ENCODE data around the gene PLEKHG1. TPM values are rescaled to one million over a fixed set of nuclear protein-coding genes. Genes with fewer than 3 reads are reported as not detected.

PLEKHG1 gene
- total RNA-seq, 1 donor from 2014 or later = 13.6 TPM

DNA sequence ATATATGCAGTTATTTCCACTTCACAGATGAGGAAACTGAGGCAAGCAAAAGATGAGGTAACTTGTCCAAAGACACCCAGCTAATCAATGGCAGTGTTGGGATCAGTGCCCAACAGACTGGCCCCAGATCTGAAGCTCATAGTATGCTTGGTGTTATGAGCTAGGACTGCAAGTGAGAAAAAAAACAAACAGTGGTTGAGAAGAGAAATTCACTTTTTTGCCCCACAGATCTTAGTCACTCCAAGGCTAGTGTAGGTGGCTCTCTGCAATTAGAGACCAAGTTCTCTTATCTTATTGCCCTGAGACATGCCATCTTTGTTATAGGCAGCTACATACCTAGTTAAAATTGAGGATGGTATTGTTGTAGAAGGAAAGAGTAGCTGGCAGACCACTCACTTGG, 16.3 kb downstream of the PLEKHG1 start:
- no peaks in the 10 kb centered on the region for H3K9me3 ChIP-seq (ENCODE audit: control insufficient read depth in 3 of 3, low read length in 3 of 3)
- no peak overlapping the region for H3K27ac ChIP-seq (ENCODE audit: low read depth, low read length)
- H3K4me1 ChIP-seq (ENCODE audit: control insufficient read depth in 3 of 3, insufficient read depth in 3 of 3, low read length in 3 of 3) = peaks cover 0 to 6% (median 0%) of the 10 kb centered on the region in 3 donors
- peaks cover 0 to 4% (median 0%) of the 10 kb centered on the region in 3 donors for H3K27me3 ChIP-seq (ENCODE audit: control insufficient read depth in 3 of 3, insufficient read depth in 3 of 3, low read length in 3 of 3)
- H3K36me3 ChIP-seq (ENCODE audit: control insufficient read depth in 3 of 3, insufficient read depth in 3 of 3, low read length in 3 of 3) = no peaks in the 10 kb centered on the region
- H3K4me3 ChIP-seq (ENCODE audit: low read length in 3 of 3) = no peak overlapping the region
- no peak overlapping the region for H3K9ac ChIP-seq (ENCODE audit: low read depth in 1 of 3, low read length in 3 of 3)

DNA sequence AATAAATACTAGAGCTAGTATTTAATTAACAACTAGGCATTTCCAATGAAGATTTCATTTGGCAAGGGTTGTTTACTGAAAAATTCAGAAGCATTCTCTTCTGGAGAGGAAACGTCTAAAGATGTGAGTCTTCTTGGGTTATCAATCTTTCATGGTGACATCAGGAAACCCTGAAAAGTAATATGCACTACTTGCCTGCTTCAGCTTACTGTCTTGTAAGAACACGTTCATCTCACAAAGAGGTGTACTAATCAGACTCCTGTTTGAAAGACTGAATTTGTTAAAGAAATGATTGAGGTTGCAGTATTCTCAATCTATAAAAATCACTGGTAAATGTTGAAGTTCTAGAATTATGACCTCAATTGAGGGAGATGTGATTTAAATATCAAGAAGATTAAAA, 16.9 kb downstream of the PLEKHG1 start:
- H3K4me1 ChIP-seq (ENCODE audit: control insufficient read depth in 3 of 3, insufficient read depth in 3 of 3, low read length in 3 of 3) = peaks cover 0 to 6% (median 0%) of the 10 kb centered on the region in 3 donors
- H3K36me3 ChIP-seq (ENCODE audit: control insufficient read depth in 3 of 3, insufficient read depth in 3 of 3, low read length in 3 of 3) = no peaks in the 10 kb centered on the region
- no peak overlapping the region for H3K9ac ChIP-seq (ENCODE audit: low read depth in 1 of 3, low read length in 3 of 3)
- H3K27ac ChIP-seq (ENCODE audit: low read depth, low read length) = no peak overlapping the region
- no peaks in the 10 kb centered on the region for H3K9me3 ChIP-seq (ENCODE audit: control insufficient read depth in 3 of 3, low read length in 3 of 3)
- peaks cover 0 to 4% (median 0%) of the 10 kb centered on the region in 3 donors for H3K27me3 ChIP-seq (ENCODE audit: control insufficient read depth in 3 of 3, insufficient read depth in 3 of 3, low read length in 3 of 3)
- H3K4me3 ChIP-seq (ENCODE audit: low read length in 3 of 3) = no peak overlapping the region

DNA sequence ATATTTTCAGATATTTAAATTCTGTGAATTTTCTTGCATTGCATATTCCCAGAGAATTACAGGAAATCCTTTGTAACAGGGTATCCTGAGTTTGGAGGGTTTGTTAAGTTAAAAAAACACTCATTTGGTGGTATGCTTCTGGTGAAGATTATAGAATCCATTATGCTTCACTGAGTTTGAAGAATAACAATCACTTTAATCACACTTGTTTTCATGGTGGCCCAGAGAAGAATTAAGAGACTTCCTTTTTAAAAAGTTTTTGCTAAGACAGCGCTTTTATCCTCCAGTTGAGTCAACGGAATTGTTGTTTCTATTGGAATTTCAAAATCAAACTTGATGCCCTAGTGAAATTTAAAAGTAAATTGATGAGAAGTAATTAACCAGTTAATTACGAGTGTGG, 17.4 kb downstream of the PLEKHG1 start:
- Histone ChIP-seq H3K27me3 (ENCODE audit: control insufficient read depth in 3 of 3, insufficient read depth in 3 of 3, low read length in 3 of 3) (peaks cover 0 to 4% (median 0%) of the 10 kb centered on the region in 3 donors), H3K9ac (ENCODE audit: low read depth in 1 of 3, low read length in 3 of 3) (no peak overlapping the region), H3K4me1 (ENCODE audit: control insufficient read depth in 3 of 3, insufficient read depth in 3 of 3, low read length in 3 of 3) (peaks cover 0 to 6% (median 0%) of the 10 kb centered on the region in 3 donors), H3K36me3 (ENCODE audit: control insufficient read depth in 3 of 3, insufficient read depth in 3 of 3, low read length in 3 of 3) (no peaks in the 10 kb centered on the region), H3K4me3 (ENCODE audit: low read length in 3 of 3) (no peak overlapping the region), H3K9me3 (ENCODE audit: control insufficient read depth in 3 of 3, low read length in 3 of 3) (no peaks in the 10 kb centered on the region), H3K27ac (ENCODE audit: low read depth, low read length) (no peak overlapping the region)

DNA sequence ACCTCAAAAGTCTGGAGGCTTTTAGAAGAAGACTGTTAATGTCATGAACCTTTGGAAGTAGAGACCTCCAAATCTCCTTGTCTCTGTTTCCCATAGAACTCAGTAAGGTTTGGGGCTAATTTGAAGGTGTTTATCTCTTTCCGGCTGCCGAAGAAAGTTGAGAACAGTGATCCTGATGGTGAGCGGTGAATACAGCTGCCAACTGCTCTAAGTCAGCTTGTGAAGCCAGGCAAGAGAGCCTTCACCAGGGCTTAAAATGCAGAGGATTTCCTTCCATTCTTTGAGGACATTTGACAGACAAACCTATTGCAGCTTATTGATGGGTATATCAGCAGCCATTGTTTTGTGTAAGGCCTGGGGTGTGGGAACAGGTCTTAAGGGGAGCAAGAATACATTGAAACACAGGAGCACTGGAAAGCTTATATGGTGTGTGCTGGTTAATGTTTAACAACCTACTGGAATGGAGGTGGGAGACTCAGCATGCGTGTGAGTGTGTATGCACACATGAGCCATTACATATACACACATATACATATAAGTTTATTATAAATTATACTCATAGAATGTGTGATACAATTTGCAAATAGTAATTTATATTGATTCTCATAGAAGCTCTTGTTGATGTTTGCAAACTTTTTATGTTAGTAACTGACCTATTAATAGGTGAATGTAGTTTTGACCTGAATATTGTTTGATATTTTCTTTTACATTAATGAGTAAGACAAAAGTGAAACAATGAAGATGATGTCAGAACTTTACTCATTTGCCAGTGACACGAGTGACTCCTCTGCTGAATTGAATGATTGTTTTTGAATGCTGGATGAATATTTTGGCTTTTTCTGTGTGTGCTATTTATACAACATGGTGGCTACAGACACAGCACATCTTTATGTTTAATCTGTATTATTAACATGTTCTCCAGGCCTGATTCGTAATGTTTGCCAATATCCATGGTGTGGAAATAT, 18.1 kb downstream of the PLEKHG1 start:
- Histone ChIP-seq H3K9me3 (ENCODE audit: control insufficient read depth in 3 of 3, low read length in 3 of 3) (no peaks in the 10 kb centered on the region), H3K9ac (ENCODE audit: low read depth in 1 of 3, low read length in 3 of 3) (no peak overlapping the region), H3K27ac (ENCODE audit: low read depth, low read length) (no peak overlapping the region), H3K27me3 (ENCODE audit: control insufficient read depth in 3 of 3, insufficient read depth in 3 of 3, low read length in 3 of 3) (peaks cover 0 to 2% (median 0%) of the 10 kb centered on the region in 3 donors), H3K36me3 (ENCODE audit: control insufficient read depth in 3 of 3, insufficient read depth in 3 of 3, low read length in 3 of 3) (no peaks in the 10 kb centered on the region), H3K4me1 (ENCODE audit: control insufficient read depth in 3 of 3, insufficient read depth in 3 of 3, low read length in 3 of 3) (peaks cover 0 to 6% (median 0%) of the 10 kb centered on the region in 3 donors), H3K4me3 (ENCODE audit: low read length in 3 of 3) (no peak overlapping the region)

DNA sequence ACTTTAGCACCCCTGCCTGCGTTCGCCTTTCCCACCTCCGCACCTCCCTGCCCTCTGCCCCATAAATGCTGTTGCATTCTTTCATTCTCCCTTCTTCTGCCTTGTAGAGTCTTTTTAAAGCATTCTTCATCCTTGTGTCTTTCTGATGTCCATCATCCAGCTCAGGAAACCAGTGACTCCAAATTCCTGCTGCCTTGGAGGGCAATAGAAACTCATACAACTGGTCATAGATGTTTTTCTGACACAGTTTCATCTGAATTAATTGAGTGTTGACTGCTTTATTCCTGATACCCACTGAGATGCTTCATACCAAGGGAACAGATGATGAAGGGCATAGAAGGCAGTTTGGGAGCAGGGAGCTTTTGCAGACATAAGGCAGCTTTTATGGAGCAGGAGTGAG, 19.6 kb downstream of the PLEKHG1 start:
- no peak overlapping the region for H3K4me3 ChIP-seq (ENCODE audit: low read length in 3 of 3)
- H3K9me3 ChIP-seq (ENCODE audit: control insufficient read depth in 3 of 3, low read length in 3 of 3) = no peaks in the 10 kb centered on the region
- H3K27ac ChIP-seq (ENCODE audit: low read depth, low read length) = no peak overlapping the region
- H3K4me1 ChIP-seq (ENCODE audit: control insufficient read depth in 3 of 3, insufficient read depth in 3 of 3, low read length in 3 of 3) = peaks cover 0 to 11% (median 0%) of the 10 kb centered on the region in 3 donors
- H3K9ac ChIP-seq (ENCODE audit: low read depth in 1 of 3, low read length in 3 of 3) = no peak overlapping the region
- no peaks in the 10 kb centered on the region for H3K27me3 ChIP-seq (ENCODE audit: control insufficient read depth in 3 of 3, insufficient read depth in 3 of 3, low read length in 3 of 3)
- no peaks in the 10 kb centered on the region for H3K36me3 ChIP-seq (ENCODE audit: control insufficient read depth in 3 of 3, insufficient read depth in 3 of 3, low read length in 3 of 3)

DNA sequence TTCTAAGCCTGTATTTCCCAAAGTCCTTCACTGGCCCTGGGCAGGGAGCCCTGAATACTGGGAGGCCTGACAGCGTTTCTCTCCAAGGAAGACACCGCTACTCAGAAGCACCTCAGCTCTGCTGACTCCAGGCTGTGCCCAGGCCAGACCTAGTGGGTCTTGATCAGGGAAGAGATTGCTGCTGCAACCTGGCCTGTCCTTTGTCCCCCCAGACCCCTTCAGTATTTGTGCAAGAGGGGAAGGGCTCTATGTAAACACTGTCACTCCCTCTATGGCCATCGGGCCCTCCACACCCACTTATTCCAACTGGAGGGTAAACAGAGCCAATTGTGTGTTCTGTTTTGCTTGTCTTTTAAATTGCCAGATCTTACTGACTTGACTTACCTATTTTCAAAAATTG, 20.6 kb downstream of the PLEKHG1 start:
- Histone ChIP-seq H3K4me3 (ENCODE audit: low read length in 3 of 3) (no peak overlapping the region), H3K27ac (ENCODE audit: low read depth, low read length) (no peak overlapping the region), H3K36me3 (ENCODE audit: control insufficient read depth in 3 of 3, insufficient read depth in 3 of 3, low read length in 3 of 3) (no peaks in the 10 kb centered on the region), H3K9ac (ENCODE audit: low read depth in 1 of 3, low read length in 3 of 3) (no peak overlapping the region), H3K9me3 (ENCODE audit: control insufficient read depth in 3 of 3, low read length in 3 of 3) (no peaks in the 10 kb centered on the region), H3K27me3 (ENCODE audit: control insufficient read depth in 3 of 3, insufficient read depth in 3 of 3, low read length in 3 of 3) (no peaks in the 10 kb centered on the region), H3K4me1 (ENCODE audit: control insufficient read depth in 3 of 3, insufficient read depth in 3 of 3, low read length in 3 of 3) (peaks cover 0 to 11% (median 0%) of the 10 kb centered on the region in 3 donors)

DNA sequence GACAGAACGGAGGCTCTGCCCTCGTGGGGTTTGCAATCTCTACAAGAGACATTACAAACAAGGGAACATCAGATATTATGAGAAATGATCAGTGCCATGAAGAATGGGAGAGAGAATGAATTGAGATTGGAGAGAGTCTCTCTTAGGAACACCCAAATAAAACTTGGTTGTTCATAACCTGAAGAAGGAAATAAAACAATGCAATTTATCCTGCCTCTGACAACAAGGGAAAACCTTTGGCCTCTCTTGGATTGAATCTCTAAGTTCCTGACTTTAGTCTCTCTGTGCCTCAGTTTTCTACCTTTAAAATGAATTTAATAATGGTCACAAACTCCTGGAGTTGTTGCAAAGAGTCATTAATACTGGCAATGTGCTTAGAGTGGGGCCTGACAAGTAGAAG, 21.1 kb downstream of the PLEKHG1 start:
- Histone ChIP-seq H3K4me3 (ENCODE audit: low read length in 3 of 3) (no peak overlapping the region), H3K9me3 (ENCODE audit: control insufficient read depth in 3 of 3, low read length in 3 of 3) (no peaks in the 10 kb centered on the region), H3K4me1 (ENCODE audit: control insufficient read depth in 3 of 3, insufficient read depth in 3 of 3, low read length in 3 of 3) (peaks cover 0 to 11% (median 0%) of the 10 kb centered on the region in 3 donors), H3K27me3 (ENCODE audit: control insufficient read depth in 3 of 3, insufficient read depth in 3 of 3, low read length in 3 of 3) (no peaks in the 10 kb centered on the region), H3K9ac (ENCODE audit: low read depth in 1 of 3, low read length in 3 of 3) (no peak overlapping the region), H3K36me3 (ENCODE audit: control insufficient read depth in 3 of 3, insufficient read depth in 3 of 3, low read length in 3 of 3) (no peaks in the 10 kb centered on the region), H3K27ac (ENCODE audit: low read depth, low read length) (no peak overlapping the region)

DNA sequence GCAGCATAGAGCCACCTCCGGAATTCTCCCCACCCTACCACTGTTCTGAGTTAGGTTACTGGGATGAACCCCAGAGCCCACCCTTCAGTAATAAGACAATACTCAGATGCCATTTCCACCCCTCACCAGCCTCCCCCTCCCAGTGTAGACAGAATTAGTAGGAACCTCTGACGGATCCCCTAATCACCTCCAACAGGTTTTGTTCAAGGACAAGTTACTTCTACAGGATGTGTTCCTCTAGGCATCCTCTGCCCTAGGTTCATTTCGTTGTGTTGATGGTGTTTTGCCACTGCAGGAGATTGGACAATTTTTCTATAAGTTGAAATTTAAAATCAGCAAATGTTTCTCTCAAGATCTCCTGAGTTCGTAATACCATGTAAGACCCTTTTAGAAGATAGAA, 22.8 kb downstream of the PLEKHG1 start:
- Histone ChIP-seq H3K9ac (ENCODE audit: low read depth in 1 of 3, low read length in 3 of 3) (no peak overlapping the region), H3K27me3 (ENCODE audit: control insufficient read depth in 3 of 3, insufficient read depth in 3 of 3, low read length in 3 of 3) (no peaks in the 10 kb centered on the region), H3K4me3 (ENCODE audit: low read length in 3 of 3) (no peak overlapping the region), H3K27ac (ENCODE audit: low read depth, low read length) (no peak overlapping the region), H3K36me3 (ENCODE audit: control insufficient read depth in 3 of 3, insufficient read depth in 3 of 3, low read length in 3 of 3) (no peaks in the 10 kb centered on the region), H3K9me3 (ENCODE audit: control insufficient read depth in 3 of 3, low read length in 3 of 3) (no peaks in the 10 kb centered on the region), H3K4me1 (ENCODE audit: control insufficient read depth in 3 of 3, insufficient read depth in 3 of 3, low read length in 3 of 3) (peaks cover 0 to 11% (median 0%) of the 10 kb centered on the region in 3 donors)

DNA sequence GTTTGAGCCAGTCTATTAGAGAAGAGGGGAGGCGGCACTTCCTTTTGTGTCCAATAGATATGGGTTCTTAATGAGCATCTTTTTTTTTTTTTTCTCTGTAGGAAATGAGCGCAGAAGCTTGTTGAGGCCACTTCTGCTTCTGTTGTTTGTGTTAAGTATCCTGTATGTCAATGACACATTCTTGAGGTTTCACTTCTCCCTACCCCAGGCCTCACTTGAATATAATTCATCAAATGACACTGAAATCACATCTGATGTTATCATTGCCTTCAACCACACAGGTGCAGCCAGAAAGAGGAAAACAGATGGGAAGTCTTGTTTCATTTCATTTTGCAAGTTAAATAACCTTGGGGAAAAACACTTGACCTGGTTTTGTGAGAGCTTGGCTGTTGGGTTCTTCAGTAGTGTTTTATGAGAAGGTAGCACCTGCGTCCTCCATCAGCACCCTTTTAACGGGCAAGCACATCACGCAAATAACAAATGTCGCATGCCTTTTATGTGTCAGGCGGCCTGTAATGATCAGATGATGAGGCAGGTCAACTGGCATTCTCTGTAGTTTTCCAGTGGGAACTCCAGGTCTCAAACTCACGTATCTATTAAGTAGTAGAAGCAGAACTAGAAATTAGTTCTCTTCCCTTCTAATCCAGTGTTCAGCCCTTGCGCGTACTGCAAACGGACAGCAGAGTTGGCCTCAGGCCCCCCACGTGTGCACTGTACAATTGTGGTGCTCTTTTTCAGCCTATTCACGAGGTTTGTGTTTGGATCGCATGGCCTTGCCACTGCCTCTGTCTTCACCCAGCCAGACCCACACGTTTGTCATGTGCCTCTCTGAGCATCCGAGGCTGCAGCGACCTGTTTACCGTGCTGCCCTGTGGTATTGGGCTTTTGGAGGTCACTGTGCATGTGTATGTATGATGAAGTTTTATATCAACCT, 23.5 kb downstream of the PLEKHG1 start:
- Histone ChIP-seq H3K27ac (ENCODE audit: low read depth, low read length) (no peak overlapping the region), H3K9ac (ENCODE audit: low read depth in 1 of 3, low read length in 3 of 3) (no peak overlapping the region), H3K27me3 (ENCODE audit: control insufficient read depth in 3 of 3, insufficient read depth in 3 of 3, low read length in 3 of 3) (no peaks in the 10 kb centered on the region), H3K4me1 (ENCODE audit: control insufficient read depth in 3 of 3, insufficient read depth in 3 of 3, low read length in 3 of 3) (peaks cover 0 to 11% (median 3%) of the 10 kb centered on the region in 3 donors), H3K36me3 (ENCODE audit: control insufficient read depth in 3 of 3, insufficient read depth in 3 of 3, low read length in 3 of 3) (no peaks in the 10 kb centered on the region), H3K9me3 (ENCODE audit: control insufficient read depth in 3 of 3, low read length in 3 of 3) (no peaks in the 10 kb centered on the region), H3K4me3 (ENCODE audit: low read length in 3 of 3) (no peak overlapping the region)

Measured in skeletal muscle tissue (tissue), 4 donors.